ENCODE data around the gene EFCAB12. TPM values are rescaled to one million over a fixed set of nuclear protein-coding genes. Genes with fewer than 3 reads are reported as not detected.
"Not testable (repeated sequence)": the region's sequence is repeated elsewhere in the genome, so short reads cannot be mapped to it uniquely, and the experiment has no call there.

The EFCAB12 gene
- polyA plus RNA-seq, 4 donors, result 0.04 to 0.89 (median 0.47) TPM

GRCh38 chr3:129391583-129391982 is 36.9 kb downstream of the EFCAB12 start:
- FAIRE-seq, result not testable (repeated sequence)

GRCh38 chr3:129389572-129389937 is 38.9 kb downstream of the EFCAB12 start:
- Histone ChIP-seq H3K4me3 (ENCODE audit: low read depth in 1 of 3, low read length in 3 of 3) (no peak overlapping the region), H3K4me1 (ENCODE audit: control insufficient read depth in 3 of 3, insufficient read depth in 2 of 3, low read depth in 1 of 3, low read length in 2 of 3) (no peaks in the 10 kb centered on the region), H3K27me3 (ENCODE audit: control insufficient read depth in 3 of 3, insufficient read depth in 3 of 3, low read length in 3 of 3) (no peaks in the 10 kb centered on the region), H3K27ac (ENCODE audit: low read depth in 1 of 3, low read length in 2 of 3) (peak overlapping the region in 1 of 3 donors; percentile 47), H3K36me3 (ENCODE audit: control insufficient read depth in 3 of 3, insufficient read depth in 2 of 3, low read depth in 1 of 3, low read length in 3 of 3) (peaks cover 10 to 55% (median 18%) of the 10 kb centered on the region in 3 donors), H3K9me3 (ENCODE audit: control insufficient read depth in 2 of 2, insufficient read depth in 1 of 2, low read depth in 1 of 2, low read length in 1 of 2) (no peaks in the 10 kb centered on the region)
- WGBS, 3 donors, result 83 to 90% (median 84%) methylated on average over 3 of the region's 3 CpGs
- DNase-seq, result no peak
- FAIRE-seq, result no peak

More at GRCh38 chr3:129391583-129391982, 36.9 kb downstream of the EFCAB12 start:
- DNase-seq; H3K27me3 ChIP-seq (ENCODE audit: control insufficient read depth in 3 of 3, insufficient read depth in 3 of 3, low read length in 3 of 3); H3K27ac ChIP-seq (ENCODE audit: low read depth in 1 of 3, low read length in 2 of 3); H3K9me3 ChIP-seq (ENCODE audit: control insufficient read depth in 2 of 2, insufficient read depth in 1 of 2, low read depth in 1 of 2, low read length in 1 of 2); H3K4me3 ChIP-seq (ENCODE audit: low read depth in 1 of 3, low read length in 3 of 3); H3K4me1 ChIP-seq (ENCODE audit: control insufficient read depth in 3 of 3, insufficient read depth in 2 of 3, low read depth in 1 of 3, low read length in 2 of 3): not testable (repeated sequence)
- 35 to 76% (median 74%) methylated on average over 3 to 4 of the region's 4 CpGs for WGBS, 3 donors
- H3K36me3 ChIP-seq (ENCODE audit: control insufficient read depth in 3 of 3, insufficient read depth in 2 of 3, low read depth in 1 of 3, low read length in 3 of 3), result peaks cover 10 to 64% (median 18%) of the 10 kb centered on the region in 3 donors

- peaks cover 10 to 53% (median 18%) of the 10 kb centered on the region in 3 donors for H3K36me3 ChIP-seq (ENCODE audit: control insufficient read depth in 3 of 3, insufficient read depth in 2 of 3, low read depth in 1 of 3, low read length in 3 of 3)
- FAIRE-seq, result not testable (repeated sequence)
These were observed 39.5 kb downstream of the EFCAB12 start for GRCh38 chr3:129388791-129389571.

GRCh38 chr3:129387487-129387886 is 40.9 kb downstream of the EFCAB12 start:
- Histone ChIP-seq H3K27ac (ENCODE audit: low read depth in 1 of 3, low read length in 2 of 3) (no peak overlapping the region), H3K36me3 (ENCODE audit: control insufficient read depth in 3 of 3, insufficient read depth in 2 of 3, low read depth in 1 of 3, low read length in 3 of 3) (peaks cover 5 to 43% (median 12%) of the 10 kb centered on the region in 3 donors), H3K4me3 (ENCODE audit: low read depth in 1 of 3, low read length in 3 of 3) (no peak overlapping the region), H3K9me3 (ENCODE audit: control insufficient read depth in 2 of 2, insufficient read depth in 1 of 2, low read depth in 1 of 2, low read length in 1 of 2) (no peaks in the 10 kb centered on the region), H3K4me1 (ENCODE audit: control insufficient read depth in 3 of 3, insufficient read depth in 2 of 3, low read depth in 1 of 3, low read length in 2 of 3) (no peaks in the 10 kb centered on the region), H3K27me3 (ENCODE audit: control insufficient read depth in 3 of 3, insufficient read depth in 3 of 3, low read length in 3 of 3) (no peaks in the 10 kb centered on the region)
- WGBS, 3 donors, result 91 to 94% (median 93%) methylated on average over 5 of the region's 5 CpGs
- FAIRE-seq, result no peak
- no peak for DNase-seq

More at GRCh38 chr3:129388791-129389571, 39.5 kb downstream of the EFCAB12 start:
- not testable (repeated sequence) for H3K9me3 ChIP-seq (ENCODE audit: control insufficient read depth in 2 of 2, insufficient read depth in 1 of 2, low read depth in 1 of 2, low read length in 1 of 2); H3K27me3 ChIP-seq (ENCODE audit: control insufficient read depth in 3 of 3, insufficient read depth in 3 of 3, low read length in 3 of 3); H3K4me1 ChIP-seq (ENCODE audit: control insufficient read depth in 3 of 3, insufficient read depth in 2 of 3, low read depth in 1 of 3, low read length in 2 of 3); DNase-seq; H3K4me3 ChIP-seq (ENCODE audit: low read depth in 1 of 3, low read length in 3 of 3)
- peak overlapping the region in 1 of 3 donors; percentile 55 for H3K27ac ChIP-seq (ENCODE audit: low read depth in 1 of 3, low read length in 2 of 3)
- WGBS, 3 donors, result 68 to 88% (median 87%) methylated on average over 8 of the region's 8 CpGs

- H3K9me3 ChIP-seq (ENCODE audit: control insufficient read depth in 2 of 2, insufficient read depth in 1 of 2, low read depth in 1 of 2, low read length in 1 of 2), result no peaks in the 10 kb centered on the region
- no peak overlapping the region for H3K4me3 ChIP-seq (ENCODE audit: low read depth in 1 of 3, low read length in 3 of 3)
- H3K4me1 ChIP-seq (ENCODE audit: control insufficient read depth in 3 of 3, insufficient read depth in 2 of 3, low read depth in 1 of 3, low read length in 2 of 3), result no peaks in the 10 kb centered on the region
- peaks cover 5 to 41% (median 9%) of the 10 kb centered on the region in 3 donors for H3K36me3 ChIP-seq (ENCODE audit: control insufficient read depth in 3 of 3, insufficient read depth in 2 of 3, low read depth in 1 of 3, low read length in 3 of 3)
- DNase-seq (no peak), FAIRE-seq (no peak)
- no peaks in the 10 kb centered on the region for H3K27me3 ChIP-seq (ENCODE audit: control insufficient read depth in 3 of 3, insufficient read depth in 3 of 3, low read length in 3 of 3)
- H3K27ac ChIP-seq (ENCODE audit: low read depth in 1 of 3, low read length in 2 of 3), result no peak overlapping the region
- WGBS, 3 donors, result 96 to 98% (median 98%) methylated on average over 10 of the region's 10 CpGs
These were observed 41.5 kb downstream of the EFCAB12 start for GRCh38 chr3:129386984-129387383.

GRCh38 chr3:129385507-129385906 is 42.9 kb downstream of the EFCAB12 start:
- H3K36me3 ChIP-seq (ENCODE audit: control insufficient read depth in 3 of 3, insufficient read depth in 2 of 3, low read depth in 1 of 3, low read length in 3 of 3), result peaks cover under 1 to 31% (median 9%) of the 10 kb centered on the region in 3 donors
- not testable (repeated sequence) for H3K4me1 ChIP-seq (ENCODE audit: control insufficient read depth in 3 of 3, insufficient read depth in 2 of 3, low read depth in 1 of 3, low read length in 2 of 3); H3K4me3 ChIP-seq (ENCODE audit: low read depth in 1 of 3, low read length in 3 of 3); H3K27ac ChIP-seq (ENCODE audit: low read depth in 1 of 3, low read length in 2 of 3); FAIRE-seq; H3K27me3 ChIP-seq (ENCODE audit: control insufficient read depth in 3 of 3, insufficient read depth in 3 of 3, low read length in 3 of 3); H3K9me3 ChIP-seq (ENCODE audit: control insufficient read depth in 2 of 2, insufficient read depth in 1 of 2, low read depth in 1 of 2, low read length in 1 of 2); DNase-seq
- 85 to 90% (median 89%) methylated on average over 8 of the region's 8 CpGs for WGBS, 3 donors

GRCh38 chr3:129384594-129385323 is 43.7 kb downstream of the EFCAB12 start:
- no peaks in the 10 kb centered on the region for H3K4me1 ChIP-seq (ENCODE audit: control insufficient read depth in 3 of 3, insufficient read depth in 2 of 3, low read depth in 1 of 3, low read length in 2 of 3)
- H3K36me3 ChIP-seq (ENCODE audit: control insufficient read depth in 3 of 3, insufficient read depth in 2 of 3, low read depth in 1 of 3, low read length in 3 of 3), result peaks cover 0 to 29% (median 9%) of the 10 kb centered on the region in 3 donors
- H3K9me3 ChIP-seq (ENCODE audit: control insufficient read depth in 2 of 2, insufficient read depth in 1 of 2, low read depth in 1 of 2, low read length in 1 of 2), result peaks cover 0 to 6% of the 10 kb centered on the region in 2 donors
- H3K27me3 ChIP-seq (ENCODE audit: control insufficient read depth in 3 of 3, insufficient read depth in 3 of 3, low read length in 3 of 3), result no peaks in the 10 kb centered on the region
- H3K4me3 ChIP-seq (ENCODE audit: low read depth in 1 of 3, low read length in 3 of 3), result no peak overlapping the region
- no peak for DNase-seq
- no peak for FAIRE-seq
- H3K27ac ChIP-seq (ENCODE audit: low read depth in 1 of 3, low read length in 2 of 3), result no peak overlapping the region
- 81 to 84% (median 82%) methylated on average over 18 of the region's 18 CpGs for WGBS, 3 donors

- H3K4me3 ChIP-seq (ENCODE audit: low read depth in 1 of 3, low read length in 3 of 3); FAIRE-seq; DNase-seq; H3K4me1 ChIP-seq (ENCODE audit: control insufficient read depth in 3 of 3, insufficient read depth in 2 of 3, low read depth in 1 of 3, low read length in 2 of 3); H3K9me3 ChIP-seq (ENCODE audit: control insufficient read depth in 2 of 2, insufficient read depth in 1 of 2, low read depth in 1 of 2, low read length in 1 of 2); H3K27me3 ChIP-seq (ENCODE audit: control insufficient read depth in 3 of 3, insufficient read depth in 3 of 3, low read length in 3 of 3); H3K27ac ChIP-seq (ENCODE audit: low read depth in 1 of 3, low read length in 2 of 3): not testable (repeated sequence)
- peaks cover 0 to 23% (median 7%) of the 10 kb centered on the region in 3 donors for H3K36me3 ChIP-seq (ENCODE audit: control insufficient read depth in 3 of 3, insufficient read depth in 2 of 3, low read depth in 1 of 3, low read length in 3 of 3)
- WGBS, 3 donors, result 77 to 85% (median 83%) methylated on average over 5 of the region's 5 CpGs
These were observed 44.3 kb downstream of the EFCAB12 start for GRCh38 chr3:129384103-129384502.

All from small intestine (tissue), 7 donors.